H9 (cell line): Measurements from ENCODE around the gene ENTPD1. TPM values are rescaled to one million over a fixed set of nuclear protein-coding genes. Genes with fewer than 3 reads are reported as not detected.

Experiments
- DNase-seq: peaks from one replicate; pipeline ENCODE4 v3.0.0-alpha.2; 2017
- H2AFZ ChIP-seq: one replicate; pipeline ENCODE4 v1.6.1; 2013; ENCODE audit warnings: mild to moderate bottlenecking, low read length, control low read depth, moderate library complexity
- H2AK5ac ChIP-seq: 2 replicates; pipeline ENCODE4 v1.6.1; 2013; ENCODE audit warnings: low read length, control low read depth, mixed read lengths; ENCODE audit not compliant: insufficient read length
- H2BK120ac ChIP-seq: one replicate; pipeline ENCODE4 v1.6.1; 2013; ENCODE audit warnings: low read depth, mild to moderate bottlenecking, low read length, control low read depth, inconsistent platforms; ENCODE audit not compliant: poor library complexity, severe bottlenecking
- H2BK12ac ChIP-seq: 2 replicates; pipeline ENCODE4 v1.6.1; 2013; ENCODE audit warnings: low read length, control low read depth, mixed read lengths, low read depth; ENCODE audit not compliant: insufficient read length
- H2BK15ac ChIP-seq: 2 replicates; pipeline ENCODE4 v1.6.1; 2013; ENCODE audit warnings: low read depth, low read length, control low read depth
- H2BK20ac ChIP-seq: one replicate; pipeline ENCODE4 v1.6.1; 2013; ENCODE audit warnings: low read depth, mild to moderate bottlenecking, low read length, control low read depth, inconsistent platforms; ENCODE audit not compliant: poor library complexity, severe bottlenecking
- H2BK5ac ChIP-seq: 2 replicates; pipeline ENCODE4 v1.6.1; 2013; ENCODE audit warnings: low read length, control low read depth, mixed read lengths; ENCODE audit not compliant: insufficient read length
- H3K14ac ChIP-seq: 2 replicates; pipeline ENCODE4 v1.6.1; 2013; ENCODE audit warnings: low read length, control low read depth; ENCODE audit not compliant: insufficient read depth
- H3K18ac ChIP-seq: 2 replicates; pipeline ENCODE4 v1.6.1; 2013; ENCODE audit warnings: low read depth, mild to moderate bottlenecking, mixed read lengths, low read length, control low read depth; ENCODE audit not compliant: insufficient read length
- H3K23ac ChIP-seq: 2 replicates; pipeline ENCODE4 v1.6.1; 2013; ENCODE audit warnings: low read length, control low read depth, mixed read lengths, low read depth; ENCODE audit not compliant: insufficient read length
- H3K23me2 ChIP-seq: 2 replicates; pipeline ENCODE4 v1.6.1; 2013; ENCODE audit warnings: low read depth, mild to moderate bottlenecking, mixed read lengths, low read length, control low read depth; ENCODE audit not compliant: insufficient read length, poor library complexity, severe bottlenecking
- H3K27ac ChIP-seq: 2 replicates; pipeline ENCODE4 v1.5.1; 2013; ENCODE audit warnings: low read length, control low read depth, mixed read lengths, low read depth; ENCODE audit not compliant: insufficient read length
- H3K27me3 ChIP-seq: 2 replicates; pipeline ENCODE4 v1.6.1; 2013; ENCODE audit warnings: low read length, control low read depth, inconsistent platforms; ENCODE audit not compliant: insufficient read depth
- H3K4ac ChIP-seq: 2 replicates; pipeline ENCODE4 v1.6.1; 2013; ENCODE audit warnings: low read depth, mild to moderate bottlenecking, control low read depth, inconsistent platforms, low read length, moderate library complexity
- H3K4me1 ChIP-seq: 2 replicates; pipeline ENCODE4 v1.6.1; 2013; ENCODE audit warnings: low read length, control low read depth, inconsistent platforms; ENCODE audit not compliant: insufficient read depth
- H3K4me2 ChIP-seq: 2 replicates; pipeline ENCODE4 v1.6.1; 2013; ENCODE audit warnings: low read length, control low read depth, mixed read lengths; ENCODE audit not compliant: insufficient read length, insufficient read depth
- H3K56ac ChIP-seq: 2 replicates; pipeline ENCODE4 v1.6.1; 2013; ENCODE audit warnings: low read depth, mild to moderate bottlenecking, mixed read lengths, low read length, control low read depth; ENCODE audit not compliant: insufficient read length
- H3K79me1 ChIP-seq: 2 replicates; pipeline ENCODE4 v1.6.1; 2013; ENCODE audit warnings: low read depth, mild to moderate bottlenecking, moderate library complexity, low read length, control low read depth, inconsistent platforms; ENCODE audit not compliant: insufficient read depth, poor library complexity, severe bottlenecking
- H3K79me2 ChIP-seq: 2 replicates; pipeline ENCODE4 v1.6.1; 2013; ENCODE audit warnings: low read length, control low read depth, inconsistent platforms; ENCODE audit not compliant: insufficient read depth
- H3K9ac ChIP-seq: 2 replicates; pipeline ENCODE4 v1.6.1; 2013; ENCODE audit warnings: low read length, control low read depth, mixed read lengths; ENCODE audit not compliant: insufficient read length; ENCODE audit errors: extremely low read depth
- H3K9me3 ChIP-seq: one replicate; pipeline ENCODE4 v1.6.1; 2013; ENCODE audit warnings: low read depth, low read length, inconsistent platforms; ENCODE audit not compliant: control insufficient read depth
- H3T11ph ChIP-seq: one replicate; pipeline ENCODE4 v1.6.1; 2013; ENCODE audit warnings: mild to moderate bottlenecking, low read length, control low read depth, inconsistent platforms
- H4K20me1 ChIP-seq: one replicate; pipeline ENCODE4 v1.6.1; 2013; ENCODE audit not compliant: control insufficient read depth, insufficient read length, insufficient read depth
- H4K5ac ChIP-seq: 2 replicates; pipeline ENCODE4 v1.6.1; 2013; ENCODE audit warnings: low read depth, mild to moderate bottlenecking, mixed read lengths, low read length, control low read depth; ENCODE audit not compliant: insufficient read length
- H4K8ac ChIP-seq: replicated peaks from 2 replicates; pipeline ENCODE4 v1.6.1; 2013; ENCODE audit warnings: low read length, control low read depth, mixed read lengths, low read depth; ENCODE audit not compliant: insufficient read length
- H4K91ac ChIP-seq: 2 replicates; pipeline ENCODE4 v1.6.1; 2013; ENCODE audit warnings: low read depth, mild to moderate bottlenecking, moderate library complexity, mixed read lengths, low read length, control low read depth; ENCODE audit not compliant: insufficient read length
- H3K27ac Mint-ChIP-seq, 3 experiments: 2 replicates in 2 of 3; 3 replicates in 1 of 3; pipeline ENCODE4 v1.8.0; 2020 to 2021; ENCODE audit warnings: mixed read lengths in 3 of 3, mild to moderate bottlenecking in 1 of 3, moderate library complexity in 1 of 3
- H3K27me3 Mint-ChIP-seq: 2 replicates; pipeline ENCODE4 v1.8.0; 2021; ENCODE audit warnings: low read depth, mild to moderate bottlenecking, moderate library complexity, mixed read lengths
- H3K36me3 Mint-ChIP-seq, 3 experiments: 2 replicates in 2 of 3; 3 replicates in 1 of 3; pipeline ENCODE4 v1.8.0; 2020 to 2021; ENCODE audit warnings: low read depth in 3 of 3, mixed read lengths in 3 of 3; ENCODE audit not compliant: insufficient read depth in 1 of 3
- H3K4me1 Mint-ChIP-seq, 2 experiments: 2 replicates each; pipeline ENCODE4 v1.8.0; 2020; ENCODE audit warnings: mixed read lengths in 2 of 2
- H3K4me3 Mint-ChIP-seq, 2 experiments: 2 replicates in 1 of 2; 3 replicates in 1 of 2; pipeline ENCODE4 v1.8.0; 2020 to 2021; ENCODE audit warnings: mild to moderate bottlenecking in 2 of 2, mixed read lengths in 2 of 2, moderate library complexity in 1 of 2
- H3K9me3 Mint-ChIP-seq, 2 experiments: 2 replicates in 1 of 2; 3 replicates in 1 of 2; pipeline ENCODE4 v1.8.0; 2020; ENCODE audit warnings: mild to moderate bottlenecking in 2 of 2, mixed read lengths in 2 of 2, moderate library complexity in 1 of 2
- total RNA-seq: library from RNA; stranded (reverse); gene quantifications from 2 replicates; pipeline ENCODE4 v1.2.1, GENCODE V29; 2021
- TF ChIP-seq, protein P1 (sequence below): fragments of 200-600 bp; sonication (generic); conservative IDR thresholded peaks from 3 replicates; pipeline ENCODE4 v1.8.0; 2021; ENCODE audit warnings: antibody characterized with exemption, mild to moderate bottlenecking

The ENTPD1 gene
- total RNA-seq, 1 experiment from 2014 or later, result 1.9 TPM

DNA sequence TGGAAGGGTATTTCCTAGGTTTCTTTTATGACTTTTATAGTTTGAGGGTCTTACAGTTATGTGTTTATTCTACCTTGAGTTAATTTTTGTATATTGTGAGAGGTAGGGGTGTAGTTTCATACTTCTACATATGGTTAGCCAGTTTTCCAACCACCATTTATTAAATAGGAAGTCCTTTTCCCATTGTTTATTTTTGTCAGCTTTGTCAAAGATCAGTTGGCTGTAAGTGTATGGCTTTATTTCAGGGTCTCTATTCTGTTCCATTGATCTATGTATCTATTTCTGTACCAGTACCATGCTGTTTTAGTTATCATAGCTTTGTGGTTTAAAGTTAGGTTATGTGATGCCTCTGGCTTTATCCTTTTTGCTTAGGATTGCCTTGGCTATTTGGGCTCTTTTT lies 79.9 kb downstream of the ENTPD1 start:
- Histone ChIP-seq H3T11ph (no peak overlapping the region), H3K4me2 (no peak overlapping the region), H4K5ac (no peak overlapping the region), H3K56ac (no peak overlapping the region), H4K20me1 (no peaks in the 10 kb centered on the region), H4K91ac (no peak overlapping the region), H3K23me2 (no peaks in the 10 kb centered on the region), H2AFZ (no peak overlapping the region), H2AK5ac (no peak overlapping the region), H3K79me1 (no peaks in the 10 kb centered on the region), H3K79me2 (no peaks in the 10 kb centered on the region), H2BK15ac (no peak overlapping the region), H4K8ac (no peak overlapping the region), H2BK12ac (no peak overlapping the region), H3K27me3 (no peaks in the 10 kb centered on the region), H2BK120ac (no peak overlapping the region), H3K18ac (no peak overlapping the region), H3K4me1 (no peaks in the 10 kb centered on the region), H3K9me3 (no peaks in the 10 kb centered on the region), H3K14ac (no peak overlapping the region), H2BK20ac (no peak overlapping the region), H3K4ac (no peak overlapping the region), H3K9ac (no peak overlapping the region), H3K23ac (no peak overlapping the region), H3K27ac (no peak overlapping the region), H2BK5ac (no peak overlapping the region)
- TF ChIP-seq, protein P1, sequence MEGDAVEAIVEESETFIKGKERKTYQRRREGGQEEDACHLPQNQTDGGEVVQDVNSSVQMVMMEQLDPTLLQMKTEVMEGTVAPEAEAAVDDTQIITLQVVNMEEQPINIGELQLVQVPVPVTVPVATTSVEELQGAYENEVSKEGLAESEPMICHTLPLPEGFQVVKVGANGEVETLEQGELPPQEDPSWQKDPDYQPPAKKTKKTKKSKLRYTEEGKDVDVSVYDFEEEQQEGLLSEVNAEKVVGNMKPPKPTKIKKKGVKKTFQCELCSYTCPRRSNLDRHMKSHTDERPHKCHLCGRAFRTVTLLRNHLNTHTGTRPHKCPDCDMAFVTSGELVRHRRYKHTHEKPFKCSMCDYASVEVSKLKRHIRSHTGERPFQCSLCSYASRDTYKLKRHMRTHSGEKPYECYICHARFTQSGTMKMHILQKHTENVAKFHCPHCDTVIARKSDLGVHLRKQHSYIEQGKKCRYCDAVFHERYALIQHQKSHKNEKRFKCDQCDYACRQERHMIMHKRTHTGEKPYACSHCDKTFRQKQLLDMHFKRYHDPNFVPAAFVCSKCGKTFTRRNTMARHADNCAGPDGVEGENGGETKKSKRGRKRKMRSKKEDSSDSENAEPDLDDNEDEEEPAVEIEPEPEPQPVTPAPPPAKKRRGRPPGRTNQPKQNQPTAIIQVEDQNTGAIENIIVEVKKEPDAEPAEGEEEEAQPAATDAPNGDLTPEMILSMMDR, result no peak
- DNase-seq, result no peak
- Mint-ChIP-seq H3K27ac (no peak overlapping the region), H3K9me3 (no peaks in the 10 kb centered on the region; a peak in 1 of 5 replicates), H3K4me1 (peaks cover 9 to 11% of the 10 kb centered on the region in 2 experiments), H3K27me3 (no peaks in the 10 kb centered on the region), H3K4me3 (no peak overlapping the region; a peak in 1 of 5 replicates), H3K36me3 (no peaks in the 10 kb centered on the region)
